ENCODE data around the gene STRBP.
"Not testable (repeated sequence)": the region's sequence is repeated elsewhere in the genome, so short reads cannot be mapped to it uniquely, and the experiment has no call there.

GRCh38 chr9:123249162-123249561 lies 19.2 kb downstream of the STRBP start:
- not testable (repeated sequence) for TF ChIP-seq CTCF (conservative IDR thresholded peaks at IDR 0.05); EZH2 (IDR thresholded peaks at IDR 0.05; ENCODE audit: low read depth)

Data from PC-9 (cell line).